A549 (cell line): ENCODE data around the gene ZNF749. TPM values are rescaled to one million over a fixed set of nuclear protein-coding genes. Genes with fewer than 3 reads are reported as not detected.

ENCODE experiments used
- ATAC-seq, 2 experiments: fragments of 200-7000 bp in 1 of 2; fragments of >200 bp in 1 of 2; cut with Nextera tagmentation in 1 of 2; cut with Tn5 transposase in 1 of 2; 3 replicates each; pipeline versions ENCODE4 v1.8.0 to v1.9.1; 2018 to 2020; ENCODE audit warnings: mild to moderate bottlenecking in 1 of 2, moderate library complexity in 1 of 2
- CTCF ChIA-PET: fragments of 300-600 bp; sonication (Branson Sonifier 250); formaldehyde crosslinking; extraction: SDS; loops from one replicate; lab custom pipeline; 2021; ENCODE audit warnings: antibody characterized with exemption, inconsistent platforms; lab: Yijun Ruan, JAX
- POLR2A ChIA-PET: fragments of 350-600 bp; formaldehyde crosslinking; extraction: SDS; loops from one replicate; lab custom pipeline; 2021; ENCODE audit warnings: antibody characterized with exemption, inconsistent platforms; lab: Yijun Ruan, JAX
- DNase-seq, 2 experiments: peaks; one replicate each; pipeline versions ENCODE4 v3.0.0 to v3.0.0-alpha.2; 2011 to 2016; ENCODE audit warnings: low read depth in 1 of 2, low spot score in 1 of 2
- FAIRE-seq: peaks from 2 replicates; lab custom pipeline; 2011; peaks lifted over from hg19 to GRCh38; lab: Jason Lieb, UNC
- H3K27ac ChIP-seq, 2 experiments: fragments of >200 bp; sonication (Bioruptor Twin); formaldehyde crosslinking; 3 replicates each; pipeline ENCODE4 v1.5.1; 2016 to 2017
- H3K4me1 ChIP-seq: fragments of >200 bp; sonication (Bioruptor Twin); formaldehyde crosslinking; 3 replicates; pipeline ENCODE4 v1.6.1; 2016
- H3K4me2 ChIP-seq: fragments of >200 bp; sonication (Bioruptor Twin); formaldehyde crosslinking; 3 replicates; pipeline ENCODE4 v1.6.1; 2016
- H3K4me3 ChIP-seq: fragments of >200 bp; sonication (Bioruptor Twin); formaldehyde crosslinking; 3 replicates; pipeline ENCODE4 v1.5.1; 2016
- H3K9me3 ChIP-seq: fragments of >200 bp; sonication (Bioruptor Twin); formaldehyde crosslinking; 3 replicates; pipeline ENCODE4 v1.6.1; 2016
- CEBPB ChIP-seq, 2 experiments: fragments of >200 bp in 1 of 2; sonication (Bioruptor Twin) in 1 of 2; formaldehyde crosslinking in 1 of 2; IDR thresholded peaks; 2 replicates each; pipeline ENCODE4 v1.6.1; 2012 to 2016
- CHD2 ChIP-seq: fragments of 150-350 bp; IDR thresholded peaks from 2 replicates; pipeline ENCODE4 v1.6.1; 2014; ENCODE audit warnings: low read length; ENCODE audit not compliant: partially characterized antibody
- E2F6 ChIP-seq: IDR thresholded peaks from 2 replicates; pipeline ENCODE4 v1.6.1; 2012; ENCODE audit warnings: low read depth, borderline replicate concordance
- EHF ChIP-seq: fragments of 250-450 bp; sonication (Bioruptor Pico); IDR thresholded peaks from 2 replicates; pipeline ENCODE4 v1.5.0; 2020; ENCODE audit warnings: mild to moderate bottlenecking
- ELK1 ChIP-seq: fragments of 150-350 bp; IDR thresholded peaks from 2 replicates; pipeline ENCODE4 v1.6.1; 2014; ENCODE audit warnings: low read depth, mild to moderate bottlenecking, low read length
- FOSB ChIP-seq: fragments of 250-450 bp; sonication (Bioruptor Pico); IDR thresholded peaks from 2 replicates; pipeline ENCODE4 v1.5.0; 2020; ENCODE audit warnings: mild to moderate bottlenecking, moderate library complexity
- FOSL2 ChIP-seq, 2 experiments: fragments of 450-650 bp in 1 of 2; fragments of >200 bp in 1 of 2; sonication (Bioruptor Twin) in 1 of 2; formaldehyde crosslinking; IDR thresholded peaks; 2 replicates each; pipeline versions ENCODE4 v1.5.0 to v1.6.1; 2016 to 2020; ENCODE audit warnings: mild to moderate bottlenecking in 1 of 2, moderate library complexity in 1 of 2
- FOXS1 ChIP-seq: fragments of 250-450 bp; sonication (Bioruptor Pico); IDR thresholded peaks from 2 replicates; pipeline ENCODE4 v1.5.0; 2020; ENCODE audit warnings: mild to moderate bottlenecking, moderate library complexity
- GATA3 ChIP-seq: IDR thresholded peaks from 2 replicates; pipeline ENCODE4 v1.6.1; 2012; ENCODE audit warnings: borderline replicate concordance
- KDM1A ChIP-seq: fragments of 200-600 bp; sonication (generic); IDR thresholded peaks from 2 replicates; pipeline ENCODE4 v1.6.1; 2016; ENCODE audit warnings: low read depth, mild to moderate bottlenecking
- KDM5A ChIP-seq: fragments of 200-600 bp; sonication (generic); IDR thresholded peaks from 2 replicates; pipeline ENCODE4 v1.6.1; 2016; ENCODE audit warnings: antibody characterized with exemption, mild to moderate bottlenecking
- MAFK ChIP-seq: fragments of 450-650 bp; IDR thresholded peaks from 2 replicates; pipeline ENCODE4 v1.6.1; 2014; ENCODE audit not compliant: partially characterized antibody
- MAZ ChIP-seq: fragments of 150-350 bp; IDR thresholded peaks from 2 replicates; pipeline ENCODE4 v1.6.1; 2014; ENCODE audit warnings: antibody characterized with exemption, low read depth, low read length, borderline replicate concordance
- RCOR1 ChIP-seq: fragments of 150-350 bp; IDR thresholded peaks from 2 replicates; pipeline ENCODE4 v1.6.1; 2014; ENCODE audit warnings: antibody characterized with exemption, low read length, low read depth
- SMC3 ChIP-seq: fragments of >200 bp; sonication (Bioruptor Twin); formaldehyde crosslinking; IDR thresholded peaks from 3 replicates; pipeline ENCODE4 v1.6.1; 2018; ENCODE audit warnings: inconsistent platforms
- SREBF2 ChIP-seq: fragments of 450-650 bp; IDR thresholded peaks from 2 replicates; pipeline ENCODE4 v1.6.1; 2014; ENCODE audit warnings: mild to moderate bottlenecking, moderate library complexity
- TFCP2L1 ChIP-seq: fragments of 250-450 bp; sonication (Bioruptor Pico); IDR thresholded peaks from 2 replicates; pipeline ENCODE4 v1.5.0; 2021; ENCODE audit warnings: mild to moderate bottlenecking
- ZNF302 ChIP-seq: fragments of 250-450 bp; sonication (Bioruptor Pico); IDR thresholded peaks from 2 replicates; pipeline ENCODE4 v1.9.0; 2021; ENCODE audit warnings: inconsistent platforms, mild to moderate bottlenecking, moderate library complexity
- ZSCAN20 ChIP-seq: fragments of 250-450 bp; sonication (Bioruptor Pico); IDR thresholded peaks from 2 replicates; pipeline ENCODE4 v1.8.0; 2022; ENCODE audit warnings: mild to moderate bottlenecking, moderate library complexity
- WGBS: methylation state at CpG from one replicate; pipeline ENCODE4 v1.1.6; 2017; ENCODE audit errors: missing lambda C conversion rate; 5-methylcytosine and 5-hydroxymethylcytosine counted together
- polyA plus RNA-seq, 4 experiments: library from polyadenylated mRNA; depleted of rRNA in 3 of 4; stranded (reverse); fragments of >200 nt; fragmentation: RNase III in 1 of 4; extraction: RNeasy Plus Mini Kit Qiagen cat#74134 plus additional on column Dnase treatment in 1 of 4; gene quantifications; 2 replicates in 3 of 4; 3 replicates in 1 of 4; pipeline ENCODE4 v1.2.3, GENCODE V29; 2011 to 2017
- TF ChIP-seq, protein P1 (sequence below): IDR thresholded peaks from 2 replicates; pipeline ENCODE4 v1.6.1; 2012
- TF ChIP-seq, protein P2 (sequence below): fragments of 250-450 bp; sonication (Bioruptor Pico); IDR thresholded peaks from 2 replicates; pipeline ENCODE4 v1.5.0; 2021; ENCODE audit warnings: mild to moderate bottlenecking, moderate library complexity, borderline replicate concordance

ZNF749 gene
- polyA plus RNA-seq, 2 of the 4 experiments (the other 2 are of a cell fraction) = 12.4 to 25.2 TPM

GRCh38 chr19:57389730-57390598 lies 45.2 kb upstream of the ZNF749 start, which contains the start of gene ZNF548:
Gene ZNF548, plus strand, starts transcription at chr19:57389854. Its CDS starts 246 bp downstream, at chr19:57390100.
- peak; percentile 95 for FAIRE-seq
- WGBS = 11% methylated on average over 44 of the region's 50 CpGs
- peak in 1 of 2 experiments; percentile 71; a peak in 2 of 4 replicates for TF ChIP-seq CEBPB (IDR thresholded peaks at IDR 0.05)
- no peak for TF ChIP-seq RCOR1
- no peak for TF ChIP-seq MAZ
- TF ChIP-seq, protein P1, sequence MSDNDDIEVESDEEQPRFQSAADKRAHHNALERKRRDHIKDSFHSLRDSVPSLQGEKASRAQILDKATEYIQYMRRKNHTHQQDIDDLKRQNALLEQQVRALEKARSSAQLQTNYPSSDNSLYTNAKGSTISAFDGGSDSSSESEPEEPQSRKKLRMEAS = peak; percentile 62
- TF ChIP-seq FOSL2 (IDR thresholded peaks at IDR 0.05) = no peak
- TF ChIP-seq FOSL2 (CRISPR knock-in tag; IDR thresholded peaks at IDR 0.05) = peak; percentile 59
- peak; percentile 77 for TF ChIP-seq E2F6
- peak; percentile 71 for TF ChIP-seq CHD2
- TF ChIP-seq ELK1 = 0 out of 2 replicates have a peak, but pooled peaks have one; percentile 15
- H3K27ac ChIP-seq = peak within 1 kb of the TSS; percentile 62 to 77
- peak within 1 kb of the TSS; percentile 72 for H3K4me3 ChIP-seq
- H3K4me1 ChIP-seq = no peaks in the 10 kb centered on the region
- ChIA-PET CTCF (interaction anchor here (0.6 kb wide), 1 partner anchor 1130 kb away, joined by 3 read pairs; the partner anchor contains the start of gene ZBTB45), POLR2A (interaction anchor here (0.9 to 1.0 kb wide), 2 partner anchors 27 to 189 kb away, joined by 3 to 5 read pairs; partner anchors contain the start of genes TRAPPC2B, ZNF416 and ZNF547)
- DNase-seq = peak; percentile 85 to 98
- peaks cover 85% of the 10 kb centered on the region for H3K9me3 ChIP-seq
- ATAC-seq = peak; percentile 97 to 99
- H3K4me2 ChIP-seq = peak within 1 kb of the TSS; percentile 89

DNA sequence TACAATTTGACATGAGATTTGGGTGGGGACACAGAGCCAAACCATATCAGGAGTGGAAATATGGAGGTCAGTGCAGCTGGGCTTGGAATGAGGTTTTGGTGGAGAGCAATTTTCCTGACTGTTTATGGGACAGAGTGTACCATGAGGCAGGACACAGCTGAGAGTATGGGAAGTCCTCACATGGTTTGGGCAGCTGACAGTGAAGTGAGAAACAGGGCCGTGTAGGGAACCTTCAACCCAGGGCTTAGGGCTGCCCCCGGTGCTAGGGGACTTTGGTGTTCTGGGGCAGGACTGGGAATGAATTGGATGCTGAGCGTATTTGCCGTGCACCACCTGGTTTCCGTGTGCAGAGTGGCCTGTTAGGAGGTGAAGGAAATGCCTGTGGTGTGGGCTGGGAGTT lies 39.4 kb upstream of the ZNF749 start:
- H3K4me2 ChIP-seq = no peak overlapping the region
- CTCF ChIA-PET = no interaction called here
- 76% methylated on average over 5 of the region's 5 CpGs for WGBS
- ATAC-seq (no peak), DNase-seq (no peak), FAIRE-seq (no peak)
- H3K27ac ChIP-seq = no peak overlapping the region
- H3K4me3 ChIP-seq = no peak overlapping the region
- POLR2A ChIA-PET = no interaction called here
- peaks cover 81% of the 10 kb centered on the region for H3K9me3 ChIP-seq
- H3K4me1 ChIP-seq = no peaks in the 10 kb centered on the region
- no peak for TF ChIP-seq GATA3

- FAIRE-seq (no peak), DNase-seq (no peak), ATAC-seq (no peak)
- Histone ChIP-seq H3K27ac (no peak overlapping the region), H3K9me3 (peaks cover 90% of the 10 kb centered on the region), H3K4me2 (no peak overlapping the region), H3K4me1 (no peaks in the 10 kb centered on the region), H3K4me3 (no peak overlapping the region)
- 91% methylated on average over 5 of the region's 5 CpGs for WGBS
- TF ChIP-seq GATA3 = no peak
- TF ChIP-seq FOXS1 (CRISPR knock-in tag) = no peak
- no peak for TF ChIP-seq TFCP2L1
- no peak for TF ChIP-seq KDM1A
- TF ChIP-seq, protein P2, sequence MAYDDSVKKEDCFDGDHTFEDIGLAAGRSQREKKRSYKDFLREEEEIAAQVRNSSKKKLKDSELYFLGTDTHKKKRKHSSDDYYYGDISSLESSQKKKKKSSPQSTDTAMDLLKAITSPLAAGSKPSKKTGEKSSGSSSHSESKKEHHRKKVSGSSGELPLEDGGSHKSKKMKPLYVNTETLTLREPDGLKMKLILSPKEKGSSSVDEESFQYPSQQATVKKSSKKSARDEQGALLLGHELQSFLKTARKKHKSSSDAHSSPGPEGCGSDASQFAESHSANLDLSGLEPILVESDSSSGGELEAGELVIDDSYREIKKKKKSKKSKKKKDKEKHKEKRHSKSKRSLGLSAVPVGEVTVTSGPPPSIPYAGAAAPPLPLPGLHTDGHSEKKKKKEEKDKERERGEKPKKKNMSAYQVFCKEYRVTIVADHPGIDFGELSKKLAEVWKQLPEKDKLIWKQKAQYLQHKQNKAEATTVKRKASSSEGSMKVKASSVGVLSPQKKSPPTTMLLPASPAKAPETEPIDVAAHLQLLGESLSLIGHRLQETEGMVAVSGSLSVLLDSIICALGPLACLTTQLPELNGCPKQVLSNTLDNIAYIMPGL = no peak
- TF ChIP-seq SREBF2 = no peak
- TF ChIP-seq SMC3 = no peak
- no peak for TF ChIP-seq FOSB (CRISPR knock-in tag)
- no peak for TF ChIP-seq KDM5A
- TF ChIP-seq MAFK = no peak
- TF ChIP-seq ZSCAN20 (CRISPR knock-in tag) = no peak
- TF ChIP-seq ELK1 = no peak
- no peak for TF ChIP-seq EHF (CRISPR knock-in tag)
- TF ChIP-seq FOSL2 (IDR thresholded peaks at IDR 0.05) = no peak
- TF ChIP-seq FOSL2 (CRISPR knock-in tag; IDR thresholded peaks at IDR 0.05) = no peak
- no peak for TF ChIP-seq ZNF302 (CRISPR knock-in tag)
- CTCF ChIA-PET = interaction anchor here (1.0 kb wide), 1 partner anchor 8 kb away, joined by 3 read pairs; no protein-coding TSS in a partner anchor
- POLR2A ChIA-PET = no interaction called here
These were observed 36.3 kb upstream of the ZNF749 start for GRCh38 chr19:57398868-57399267.
